Measurements from ENCODE around the gene TMEM181.
"Not testable (repeated sequence)": the region's sequence is repeated elsewhere in the genome, so short reads cannot be mapped to it uniquely, and the experiment has no call there.

The TMEM181 gene

GRCh38 chr6:158660333-158660754 lies 100.5 kb downstream of the TMEM181 start:
- no peak for DNase-seq (ENCODE audit: low spot score)

DNA sequence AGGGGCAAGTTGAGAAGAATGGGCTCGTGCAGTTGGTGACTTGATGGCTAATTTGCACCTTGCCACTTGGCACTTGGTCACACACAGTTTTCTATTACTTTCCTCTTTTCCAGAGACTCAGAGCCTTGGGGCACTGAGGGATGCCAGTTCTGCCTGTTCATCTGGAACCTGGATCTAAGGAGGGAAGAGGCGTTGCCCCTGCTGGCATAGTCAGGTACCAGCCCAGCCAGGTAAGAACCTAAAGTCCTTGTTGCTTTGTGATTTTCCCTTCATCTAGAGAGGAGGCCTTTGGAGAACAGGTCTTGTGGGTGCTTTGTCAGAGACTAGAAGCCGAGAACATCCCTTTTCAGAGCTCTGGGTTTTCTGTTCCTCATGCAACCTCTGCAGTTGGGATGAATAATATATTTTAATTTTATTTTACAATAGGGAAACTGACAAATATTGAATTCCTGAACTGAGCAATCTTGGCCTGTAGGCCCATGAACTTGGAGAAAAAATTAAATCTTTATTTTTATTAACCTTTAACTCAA lies 101.3 kb downstream of the TMEM181 start:
- no peak for DNase-seq (ENCODE audit: low spot score)

- no peak for DNase-seq (ENCODE audit: low spot score)
These were observed 102.7 kb downstream of the TMEM181 start for GRCh38 chr6:158662607-158662953.

GRCh38 chr6:158662954-158663624 lies 103.2 kb downstream of the TMEM181 start:
- DNase-seq (ENCODE audit: low spot score), result no peak

GRCh38 chr6:158663625-158664165 lies 103.8 kb downstream of the TMEM181 start:
- DNase-seq (ENCODE audit: low spot score), result no peak

- DNase-seq (ENCODE audit: low spot score), result no peak
These were observed 105.4 kb downstream of the TMEM181 start for GRCh38 chr6:158665332-158665731.

GRCh38 chr6:158666628-158667359 lies 106.9 kb downstream of the TMEM181 start:
- DNase-seq (ENCODE audit: low spot score), result no peak

DNA sequence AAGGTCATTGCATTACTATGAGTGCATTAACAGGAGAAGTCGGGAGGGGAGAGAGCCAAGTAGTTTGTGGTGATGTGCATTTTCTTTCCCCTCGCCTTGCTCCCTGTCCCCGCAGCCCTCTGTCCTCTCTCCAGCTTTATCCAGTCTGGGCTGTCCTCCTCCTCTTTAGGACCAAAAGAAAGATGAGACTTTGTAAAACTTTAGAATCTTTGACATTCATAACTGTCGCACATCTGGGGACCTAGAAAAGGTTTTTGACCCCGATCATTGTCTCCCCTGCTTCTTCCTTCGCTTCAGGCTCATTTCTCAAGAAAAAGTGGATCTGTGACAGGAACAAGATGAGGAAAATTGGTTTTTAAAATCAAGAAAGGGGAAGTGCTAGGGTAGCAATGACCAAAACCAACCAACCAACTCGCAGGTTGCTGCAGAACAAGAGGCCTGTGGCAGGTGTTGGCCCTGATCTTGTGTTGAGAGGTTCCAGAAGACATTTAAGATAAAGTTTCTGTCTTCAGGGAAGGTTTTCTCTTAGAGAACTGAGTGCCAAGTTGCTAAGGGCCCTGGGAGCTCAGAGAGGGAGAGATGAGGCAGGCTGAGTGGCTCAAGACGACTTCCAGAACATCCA lies 107.6 kb downstream of the TMEM181 start:
- DNase-seq (ENCODE audit: low spot score), result no peak

DNA sequence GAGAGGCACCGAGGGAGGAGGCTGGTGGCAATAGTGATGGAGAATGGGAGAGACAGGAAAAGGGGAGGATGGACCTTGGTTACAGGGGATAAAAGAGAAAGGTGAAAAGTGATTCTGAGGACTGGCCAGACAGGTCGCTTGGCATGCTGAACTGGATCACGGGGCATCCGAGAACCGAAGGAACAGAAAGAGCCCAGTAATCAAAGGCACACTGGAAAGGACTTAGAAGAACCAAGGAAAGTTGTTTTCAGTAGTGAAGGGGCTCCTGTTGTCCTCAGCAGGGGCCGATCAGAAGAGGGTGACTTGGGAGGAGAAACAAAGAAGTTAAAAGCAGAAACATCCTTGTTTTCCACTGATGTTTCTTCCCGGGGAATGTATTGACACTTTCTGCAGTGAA lies 108.8 kb downstream of the TMEM181 start:
- no peak for DNase-seq (ENCODE audit: low spot score)

- no peak for DNase-seq (ENCODE audit: low spot score)
These were observed 109.5 kb downstream of the TMEM181 start for GRCh38 chr6:158669145-158670035.

- not testable (repeated sequence) for DNase-seq (ENCODE audit: low spot score)
These were observed 112.2 kb downstream of the TMEM181 start for GRCh38 chr6:158672119-158672518.

DNA sequence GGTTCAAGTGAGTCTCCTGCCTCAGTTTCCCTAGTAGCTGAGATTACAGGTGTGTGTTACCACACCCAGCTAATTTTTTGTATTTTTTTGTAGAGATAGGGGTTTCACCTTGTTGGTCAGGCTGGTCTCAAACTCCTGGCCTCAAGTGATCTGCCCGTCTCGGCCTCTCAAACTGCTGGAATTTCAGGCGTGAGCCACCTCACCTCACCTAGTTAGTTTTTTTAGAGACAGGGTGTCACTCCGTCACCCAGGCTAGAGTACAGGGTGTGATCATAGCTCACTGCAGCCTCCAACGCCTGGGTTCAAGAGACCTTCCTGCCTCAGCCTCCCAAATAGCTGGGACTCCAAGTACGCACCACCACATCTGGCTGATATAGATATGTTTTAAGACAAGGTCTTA lies 112.8 kb downstream of the TMEM181 start:
- DNase-seq (ENCODE audit: low spot score), result no peak

- no peak for DNase-seq (ENCODE audit: low spot score)
These were observed 114.6 kb downstream of the TMEM181 start for GRCh38 chr6:158674342-158675131.

GRCh38 chr6:158677094-158677493 lies 117.2 kb downstream of the TMEM181 start:
- DNase-seq (ENCODE audit: low spot score), result not testable (repeated sequence)

GRCh38 chr6:158677906-158678578 lies 118.2 kb downstream of the TMEM181 start:
- DNase-seq (ENCODE audit: low spot score), result no peak

GRCh38 chr6:158680015-158680414 lies 120.1 kb downstream of the TMEM181 start:
- DNase-seq (ENCODE audit: low spot score), result no peak

DNA sequence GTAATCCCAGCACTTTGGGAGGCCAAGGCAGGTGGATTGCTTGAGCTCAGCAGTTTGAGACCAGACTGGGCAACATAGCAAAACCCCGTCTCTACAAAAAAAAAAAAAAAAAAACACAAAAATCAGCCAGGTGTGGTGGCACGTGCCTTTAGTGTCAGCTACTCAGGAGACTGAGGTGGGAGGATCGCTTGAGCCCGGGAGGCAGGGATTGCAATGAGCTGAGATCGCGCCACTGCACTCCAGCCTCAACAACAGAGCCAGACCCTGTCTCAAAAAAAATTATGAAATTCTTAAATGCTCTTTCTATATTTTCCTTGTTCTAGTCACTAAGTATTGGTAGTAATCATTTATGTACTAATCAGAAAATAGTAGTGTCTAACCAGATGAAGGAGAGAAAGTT lies 120.6 kb downstream of the TMEM181 start:
- no peak for DNase-seq (ENCODE audit: low spot score)

GRCh38 chr6:158684311-158684710 lies 124.4 kb downstream of the TMEM181 start:
- DNase-seq (ENCODE audit: low spot score), result no peak

DNA sequence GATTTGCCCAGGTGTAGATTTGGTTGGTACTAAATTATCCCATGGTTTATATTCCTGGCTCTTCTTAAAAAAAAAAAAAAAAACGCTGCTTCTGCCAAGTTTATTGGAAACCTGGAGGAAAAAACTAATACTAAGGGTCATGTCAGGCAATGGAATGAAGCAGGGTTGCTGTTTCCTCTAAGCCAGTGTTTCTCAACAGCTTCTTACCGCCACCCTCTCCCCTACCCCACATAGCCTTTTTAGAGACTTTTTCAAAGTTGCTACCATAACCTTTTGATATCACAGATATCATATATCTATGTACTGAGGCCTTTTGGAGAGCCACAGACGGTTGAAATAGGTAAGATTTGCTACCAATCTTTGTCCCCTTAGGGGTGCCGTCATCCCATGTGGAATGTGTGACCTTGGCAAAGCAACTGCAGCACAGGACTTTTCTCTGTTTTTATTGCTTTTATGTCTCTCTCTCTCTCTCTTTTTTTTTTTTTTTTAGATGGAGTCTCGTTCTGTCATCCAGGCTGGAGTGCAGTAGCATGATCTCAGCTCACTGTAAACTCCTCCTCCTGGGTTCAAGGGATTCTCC lies 124.9 kb downstream of the TMEM181 start:
- DNase-seq (ENCODE audit: low spot score), result no peak

Data from activated CD4-positive, alpha-beta T cell treated with anti-CD3 and anti-CD28 coated beads, Interleukin-2, Interleukin-4, amounts not matched to agents 100 ng/mL and 50 ng/mL, durations not matched to agents 16 hours and 8 hours (primary cell).